Measurements from ENCODE around the gene MPC1.

The MPC1 gene

DNA sequence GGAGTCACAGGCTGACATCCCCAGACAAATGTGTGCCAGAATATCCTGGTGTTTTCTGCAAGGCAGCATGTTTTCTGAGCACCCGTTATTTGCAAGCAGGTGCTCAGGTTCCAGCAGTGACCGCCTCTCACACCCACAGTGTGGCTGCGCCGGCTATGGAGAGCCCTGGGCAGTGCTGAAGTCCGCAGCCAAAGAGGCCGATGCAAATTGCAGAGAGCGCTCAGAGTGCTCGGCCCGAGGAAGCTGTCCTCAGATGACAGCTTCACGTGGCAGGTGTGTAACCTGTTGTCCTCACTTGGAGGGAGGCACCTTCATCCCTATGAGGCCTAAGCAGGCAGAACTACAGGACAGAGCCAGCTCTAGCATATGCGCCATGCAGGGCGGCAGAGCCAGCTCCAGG, 23.5 kb upstream of the MPC1 start:
- TF ChIP-seq FOXM1 (IDR thresholded peaks at IDR 0.05; ENCODE audit: borderline replicate concordance, low read depth) (no peak), ZBTB7A (IDR thresholded peaks at IDR 0.05; ENCODE audit: low read depth) (no peak), CEBPB (IDR thresholded peaks at IDR 0.05) (no peak), EP300 (IDR thresholded peaks at IDR 0.05; ENCODE audit: borderline replicate concordance) (no peak), EGR1 (IDR thresholded peaks at IDR 0.05) (no peak)
- TF ChIP-seq, protein P1, sequence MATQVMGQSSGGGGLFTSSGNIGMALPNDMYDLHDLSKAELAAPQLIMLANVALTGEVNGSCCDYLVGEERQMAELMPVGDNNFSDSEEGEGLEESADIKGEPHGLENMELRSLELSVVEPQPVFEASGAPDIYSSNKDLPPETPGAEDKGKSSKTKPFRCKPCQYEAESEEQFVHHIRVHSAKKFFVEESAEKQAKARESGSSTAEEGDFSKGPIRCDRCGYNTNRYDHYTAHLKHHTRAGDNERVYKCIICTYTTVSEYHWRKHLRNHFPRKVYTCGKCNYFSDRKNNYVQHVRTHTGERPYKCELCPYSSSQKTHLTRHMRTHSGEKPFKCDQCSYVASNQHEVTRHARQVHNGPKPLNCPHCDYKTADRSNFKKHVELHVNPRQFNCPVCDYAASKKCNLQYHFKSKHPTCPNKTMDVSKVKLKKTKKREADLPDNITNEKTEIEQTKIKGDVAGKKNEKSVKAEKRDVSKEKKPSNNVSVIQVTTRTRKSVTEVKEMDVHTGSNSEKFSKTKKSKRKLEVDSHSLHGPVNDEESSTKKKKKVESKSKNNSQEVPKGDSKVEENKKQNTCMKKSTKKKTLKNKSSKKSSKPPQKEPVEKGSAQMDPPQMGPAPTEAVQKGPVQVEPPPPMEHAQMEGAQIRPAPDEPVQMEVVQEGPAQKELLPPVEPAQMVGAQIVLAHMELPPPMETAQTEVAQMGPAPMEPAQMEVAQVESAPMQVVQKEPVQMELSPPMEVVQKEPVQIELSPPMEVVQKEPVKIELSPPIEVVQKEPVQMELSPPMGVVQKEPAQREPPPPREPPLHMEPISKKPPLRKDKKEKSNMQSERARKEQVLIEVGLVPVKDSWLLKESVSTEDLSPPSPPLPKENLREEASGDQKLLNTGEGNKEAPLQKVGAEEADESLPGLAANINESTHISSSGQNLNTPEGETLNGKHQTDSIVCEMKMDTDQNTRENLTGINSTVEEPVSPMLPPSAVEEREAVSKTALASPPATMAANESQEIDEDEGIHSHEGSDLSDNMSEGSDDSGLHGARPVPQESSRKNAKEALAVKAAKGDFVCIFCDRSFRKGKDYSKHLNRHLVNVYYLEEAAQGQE (IDR thresholded peaks at IDR 0.05; ENCODE audit: low read depth) = no peak

DNA sequence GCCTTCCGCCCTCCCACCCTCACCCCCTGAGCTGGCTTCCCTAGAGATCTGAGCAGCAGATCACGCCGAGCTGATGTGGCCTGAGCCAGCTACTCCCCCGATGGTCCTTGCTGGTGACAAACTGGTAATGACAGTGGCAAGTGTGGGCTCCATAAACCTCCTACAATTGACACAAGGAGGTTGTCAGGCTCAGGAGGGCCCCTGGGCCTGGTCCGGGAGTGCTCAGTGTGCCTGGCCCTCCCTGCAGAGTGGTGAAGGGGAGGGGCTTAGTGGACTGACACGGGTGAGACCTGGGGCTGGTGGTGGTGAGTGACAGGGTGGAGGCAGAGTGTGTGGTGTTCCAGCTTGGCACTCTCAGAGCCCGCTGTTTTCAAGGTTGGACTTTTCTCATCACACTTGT, 22.6 kb upstream of the MPC1 start:
- TF ChIP-seq, protein P1 (IDR thresholded peaks at IDR 0.05; ENCODE audit: low read depth) = no peak
- TF ChIP-seq TCF12 (IDR thresholded peaks at IDR 0.05; ENCODE audit: low read depth) = no peak
- TF ChIP-seq NFIC (IDR thresholded peaks at IDR 0.05) = no peak
- no peak for TF ChIP-seq EP300 (IDR thresholded peaks at IDR 0.05; ENCODE audit: borderline replicate concordance)
- TF ChIP-seq, protein P2, sequence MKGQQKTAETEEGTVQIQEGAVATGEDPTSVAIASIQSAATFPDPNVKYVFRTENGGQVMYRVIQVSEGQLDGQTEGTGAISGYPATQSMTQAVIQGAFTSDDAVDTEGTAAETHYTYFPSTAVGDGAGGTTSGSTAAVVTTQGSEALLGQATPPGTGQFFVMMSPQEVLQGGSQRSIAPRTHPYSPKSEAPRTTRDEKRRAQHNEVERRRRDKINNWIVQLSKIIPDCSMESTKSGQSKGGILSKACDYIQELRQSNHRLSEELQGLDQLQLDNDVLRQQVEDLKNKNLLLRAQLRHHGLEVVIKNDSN (IDR thresholded peaks at IDR 0.05) = no peak
- TF ChIP-seq FOXM1 (IDR thresholded peaks at IDR 0.05; ENCODE audit: borderline replicate concordance, low read depth) = no peak
- no peak for TF ChIP-seq ZBTB7A (IDR thresholded peaks at IDR 0.05; ENCODE audit: low read depth)
- TF ChIP-seq TAF1 (IDR thresholded peaks at IDR 0.05; ENCODE audit: low read depth) = no peak
- TF ChIP-seq CEBPB (IDR thresholded peaks at IDR 0.05) = no peak
- no peak for TF ChIP-seq RAD21 (IDR thresholded peaks at IDR 0.05; ENCODE audit: low read depth)
- TF ChIP-seq YY1 (IDR thresholded peaks at IDR 0.05; ENCODE audit: low read depth) = no peak
- TF ChIP-seq, protein P3, sequence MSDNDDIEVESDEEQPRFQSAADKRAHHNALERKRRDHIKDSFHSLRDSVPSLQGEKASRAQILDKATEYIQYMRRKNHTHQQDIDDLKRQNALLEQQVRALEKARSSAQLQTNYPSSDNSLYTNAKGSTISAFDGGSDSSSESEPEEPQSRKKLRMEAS (IDR thresholded peaks at IDR 0.05) = no peak
- no peak for TF ChIP-seq TEAD4 (IDR thresholded peaks at IDR 0.05)
- no peak for TF ChIP-seq CREB1 (IDR thresholded peaks at IDR 0.05; ENCODE audit: low read depth)
- TF ChIP-seq EGR1 (IDR thresholded peaks at IDR 0.05) = no peak

DNA sequence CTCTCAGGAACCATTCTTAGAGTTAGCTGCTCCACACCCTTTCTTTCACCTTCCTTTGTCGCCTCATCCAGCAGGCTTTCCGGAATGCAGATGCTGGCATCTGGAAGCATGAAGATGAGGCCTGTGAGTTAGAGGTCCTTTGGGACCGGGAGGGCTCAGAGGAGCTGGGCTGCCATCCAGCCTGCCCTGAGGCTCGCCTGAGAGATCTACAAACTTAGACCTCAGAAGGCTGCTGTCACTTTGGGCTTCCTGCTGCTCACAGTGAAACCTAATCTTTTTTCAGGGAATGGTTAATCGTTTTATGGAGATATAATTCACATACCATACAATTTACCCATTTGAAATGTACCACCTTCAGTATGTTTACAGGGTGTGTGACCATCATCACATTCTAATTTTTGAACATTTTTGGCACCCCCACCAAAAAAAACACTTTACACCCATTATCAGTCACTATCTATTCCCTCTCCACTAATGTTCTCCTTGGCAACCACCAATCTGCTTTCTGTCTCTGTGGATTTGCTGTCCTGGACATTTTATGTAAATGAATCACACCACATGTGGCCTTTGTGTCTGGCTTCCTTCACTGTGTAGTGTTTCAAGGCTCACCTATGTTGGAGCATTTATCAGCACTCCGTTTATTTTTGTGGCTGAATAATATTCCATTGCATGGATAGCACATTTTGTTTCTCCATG, 20.0 kb upstream of the MPC1 start:
- TF ChIP-seq TEAD4 (IDR thresholded peaks at IDR 0.05) (no peak), FOXM1 (IDR thresholded peaks at IDR 0.05; ENCODE audit: borderline replicate concordance, low read depth) (no peak), ZBTB7A (IDR thresholded peaks at IDR 0.05; ENCODE audit: low read depth) (no peak), TCF12 (IDR thresholded peaks at IDR 0.05; ENCODE audit: low read depth) (no peak), NFIC (IDR thresholded peaks at IDR 0.05) (no peak), EP300 (IDR thresholded peaks at IDR 0.05; ENCODE audit: borderline replicate concordance) (no peak), RAD21 (IDR thresholded peaks at IDR 0.05; ENCODE audit: low read depth) (no peak), CREB1 (IDR thresholded peaks at IDR 0.05; ENCODE audit: low read depth) (no peak), EGR1 (IDR thresholded peaks at IDR 0.05) (no peak), TAF1 (IDR thresholded peaks at IDR 0.05; ENCODE audit: low read depth) (no peak), YY1 (IDR thresholded peaks at IDR 0.05; ENCODE audit: low read depth) (no peak), CEBPB (IDR thresholded peaks at IDR 0.05) (no peak)
- TF ChIP-seq, protein P2 (IDR thresholded peaks at IDR 0.05) = no peak
- TF ChIP-seq, protein P3 (IDR thresholded peaks at IDR 0.05) = no peak
- TF ChIP-seq, protein P1 (IDR thresholded peaks at IDR 0.05; ENCODE audit: low read depth) = no peak

GRCh38 chr6:166400649-166401250, 18.0 kb upstream of the MPC1 start:
- TF ChIP-seq RAD21 (IDR thresholded peaks at IDR 0.05; ENCODE audit: low read depth) = peak; percentile 92
